Smooth muscle cell (in vitro differentiated cells): ENCODE results near the gene CCDC177. TPM values are rescaled to one million over a fixed set of nuclear protein-coding genes. Genes with fewer than 3 reads are reported as not detected.
A peak's percentile ranks its signal among the peaks of the same experiment; 100 is the strongest.

Experiments
- DNase-seq: peaks from one replicate; lab custom pipeline; 2025; ENCODE audit not compliant: unreplicated experiment; lab: John Stamatoyannopoulos, UW
- H2AFZ ChIP-seq: fragments of 200-600 bp; sonication (generic); 2 replicates; pipeline ENCODE4 v1.6.0; 2016; ENCODE audit warnings: antibody characterized with exemption, low read depth, mild to moderate bottlenecking
- H3F3A ChIP-seq: fragments of 200-600 bp; sonication (generic); 2 replicates; pipeline ENCODE4 v1.6.0; 2017; ENCODE audit warnings: antibody characterized with exemption, low read depth
- H3K27ac ChIP-seq: fragments of 200-600 bp; sonication (generic); 2 replicates; pipeline ENCODE4 v1.5.1; 2016; ENCODE audit warnings: low read depth, mild to moderate bottlenecking
- H3K27me3 ChIP-seq: fragments of 200-600 bp; sonication (generic); 2 replicates; pipeline ENCODE4 v1.6.1; 2016; ENCODE audit warnings: low read depth, mild to moderate bottlenecking
- H3K36me3 ChIP-seq: fragments of 200-600 bp; sonication (generic); 2 replicates; pipeline ENCODE4 v1.5.1; 2016; ENCODE audit warnings: low read depth
- H3K4me1 ChIP-seq: fragments of 200-600 bp; sonication (generic); 2 replicates; pipeline ENCODE4 v1.5.1; 2016; ENCODE audit warnings: low read depth
- H3K4me2 ChIP-seq: fragments of 200-600 bp; sonication (generic); 2 replicates; pipeline ENCODE4 v1.6.0; 2016; ENCODE audit warnings: mild to moderate bottlenecking
- H3K4me3 ChIP-seq: fragments of 200-600 bp; sonication (generic); 2 replicates; pipeline ENCODE4 v1.5.1; 2016; ENCODE audit warnings: mild to moderate bottlenecking
- H3K79me2 ChIP-seq: fragments of 200-600 bp; sonication (generic); 2 replicates; pipeline ENCODE4 v1.6.0; 2016; ENCODE audit warnings: low read depth, mild to moderate bottlenecking
- H3K9ac ChIP-seq: fragments of 200-600 bp; sonication (generic); 2 replicates; pipeline ENCODE4 v1.6.0; 2016; ENCODE audit warnings: low read depth
- H3K9me3 ChIP-seq: fragments of 200-600 bp; sonication (generic); replicated peaks from 2 replicates; pipeline ENCODE4 v1.5.1; 2016; ENCODE audit warnings: low read depth
- H4K20me1 ChIP-seq: fragments of 200-600 bp; sonication (generic); 2 replicates; pipeline ENCODE4 v1.6.0; 2016; ENCODE audit warnings: low read depth
- CTCF ChIP-seq: fragments of 200-600 bp; sonication (generic); IDR thresholded peaks from 2 replicates; pipeline ENCODE4 v1.5.1; 2017; ENCODE audit warnings: borderline replicate concordance, mild to moderate bottlenecking, antibody characterized with exemption; ENCODE audit not compliant: insufficient read depth, poor library complexity, severe bottlenecking
- WGBS: methylation state at CpG from one replicate; pipeline ENCODE4 v1.1.7; 2016; ENCODE audit warnings: low lambda C conversion rate; 5-methylcytosine and 5-hydroxymethylcytosine counted together
- polyA plus RNA-seq: library from polyadenylated mRNA; unstranded; fragments of >200 nt; fragmentation: Nextera tagmentation; extraction: Ambion mirVana; gene quantifications from 2 replicates; pipeline ENCODE4 v1.2.1, GENCODE V29; 2016
- total RNA-seq: library from RNA; depleted of rRNA; stranded (reverse); fragments of >200 nt; gene quantifications from 2 replicates; pipeline ENCODE4 v1.2.3, GENCODE V29; 2014

CCDC177 gene
- total and polyA plus RNA-seq, 2 experiments from 2014 or later: not detected

GRCh38 chr14:69615496-69616407, 41.1 kb upstream of the CCDC177 start:
- no peak for DNase-seq
- Histone ChIP-seq H3K27ac (peak overlapping the region; percentile 84), H3K9ac (peak overlapping the region; percentile 46), H3K79me2 (peaks cover 83% of the 10 kb centered on the region), H3K4me1 (peaks cover 59% of the 10 kb centered on the region), H3K4me2 (peak overlapping the region; percentile 100), H3K4me3 (peak overlapping the region; percentile 36), H3F3A (peaks cover 28% of the 10 kb centered on the region), H4K20me1 (peaks cover 87% of the 10 kb centered on the region), H3K9me3 (no peaks in the 10 kb centered on the region), H3K27me3 (no peaks in the 10 kb centered on the region), H2AFZ (no peak overlapping the region), H3K36me3 (no peaks in the 10 kb centered on the region)
- WGBS: 65% methylated on average over 9 of the region's 9 CpGs
- no peak for TF ChIP-seq CTCF

GRCh38 chr14:69615121-69615495, 40.4 kb upstream of the CCDC177 start:
- WGBS: 76% methylated on average over 5 of the region's 5 CpGs
- H3K9ac ChIP-seq: peak overlapping the region; percentile 46
- H3K27ac ChIP-seq: peak overlapping the region; percentile 84

GRCh38 chr14:69614592-69614991, 39.9 kb upstream of the CCDC177 start:
- no peak for TF ChIP-seq CTCF
- Histone ChIP-seq H3K4me2 (peak overlapping the region; percentile 100), H3K36me3 (no peaks in the 10 kb centered on the region), H3K27ac (peak overlapping the region; percentile 84), H3F3A (peaks cover 19% of the 10 kb centered on the region), H3K4me1 (peaks cover 57% of the 10 kb centered on the region), H3K4me3 (no peak overlapping the region), H3K9me3 (no peaks in the 10 kb centered on the region), H4K20me1 (peaks cover 76% of the 10 kb centered on the region), H2AFZ (no peak overlapping the region), H3K79me2 (peaks cover 75% of the 10 kb centered on the region), H3K9ac (no peak overlapping the region), H3K27me3 (no peaks in the 10 kb centered on the region)
- 88% methylated on average over 2 of the region's 2 CpGs for WGBS
- DNase-seq: no peak

More at GRCh38 chr14:69615121-69615495, 40.4 kb upstream of the CCDC177 start:
- Histone ChIP-seq H3K4me1 (peaks cover 60% of the 10 kb centered on the region), H3K9me3 (no peaks in the 10 kb centered on the region), H3K4me3 (peak overlapping the region; percentile 36), H3K4me2 (peak overlapping the region; percentile 100), H3K36me3 (no peaks in the 10 kb centered on the region), H4K20me1 (peaks cover 81% of the 10 kb centered on the region), H3F3A (peaks cover 24% of the 10 kb centered on the region), H3K27me3 (no peaks in the 10 kb centered on the region), H2AFZ (no peak overlapping the region), H3K79me2 (peaks cover 78% of the 10 kb centered on the region)
- no peak for DNase-seq
- no peak for TF ChIP-seq CTCF
